ENCODE data around the gene NT5C1A. TPM values are rescaled to one million over a fixed set of nuclear protein-coding genes. Genes with fewer than 3 reads are reported as not detected.

The NT5C1A gene
- total and polyA plus RNA-seq, 2 donors (not counting 1 experiment from before 2014, with no cell fraction given) = not detected

- intact Hi-C loops (cut with micrococcal nuclease) = no loop called here
- ChIA-PET CTCF (no interaction called here), POLR2A (no interaction called here)
- no peak overlapping the region for H2AFZ ChIP-seq (ENCODE audit: insufficient read depth, low read depth, low read length, poor library complexity, severe bottlenecking)
- Mint-ChIP-seq H3K27me3 (peaks cover 27% of the 10 kb centered on the region), H3K27ac (no peak overlapping the region), H3K4me3 (no peak overlapping the region), H3K4me1 (no peaks in the 10 kb centered on the region), H3K9me3 (ENCODE audit: insufficient read depth) (no peaks in the 10 kb centered on the region)
- no peaks in the 10 kb centered on the region for H4K20me1 ChIP-seq (ENCODE audit: control insufficient read depth, insufficient read depth, low read length, poor library complexity, severe bottlenecking)
- WGBS (ENCODE audit: insufficient coverage) = 87% methylated on average over 11 of the region's 11 CpGs
- no peaks in the 10 kb centered on the region for H3K79me2 ChIP-seq (ENCODE audit: control insufficient read depth, insufficient read depth, low read length)
- TF ChIP-seq EZH2 (IDR thresholded peaks at IDR 0.05; ENCODE audit: borderline replicate concordance, insufficient read depth, low read depth, low read length, poor library complexity, severe bottlenecking) (no peak), CTCF (IDR thresholded peaks at IDR 0.05) (no peak)
- no peak overlapping the region for H3K9ac ChIP-seq (ENCODE audit: low read length)
- ATAC-seq (ENCODE audit: low read depth) (no peak), DNase-seq (no peak)
- peaks cover 0 to 10% (median 0%) of the 10 kb centered on the region in 4 experiments for H3K27me3 ChIP-seq (replicated peaks in 1 of 4; ENCODE audit: control extremely low read depth in 1 of 4, control insufficient read depth in 3 of 4, insufficient read depth in 4 of 4, low read length in 3 of 4)
- H3K36me3 ChIP-seq (replicated peaks in 1 of 2; ENCODE audit: control extremely low read depth in 1 of 2, control insufficient read depth in 1 of 2, extremely low read depth in 1 of 2, insufficient read depth in 2 of 2, low read length in 1 of 2) = no peaks in the 10 kb centered on the region
- no peaks in the 10 kb centered on the region for H3K9me3 ChIP-seq (ENCODE audit: control extremely low read depth in 1 of 3, control insufficient read depth in 2 of 3, insufficient read depth in 1 of 3, low read length in 2 of 3)
- no peak overlapping the region for H3K27ac ChIP-seq (ENCODE audit: low read length in 2 of 2)
- no peak overlapping the region for H3K4me2 ChIP-seq (replicated peaks; ENCODE audit: low read depth, low read length, poor library complexity, severe bottlenecking)
- no peaks in the 10 kb centered on the region for H3K4me1 ChIP-seq (ENCODE audit: control insufficient read depth in 2 of 2, insufficient read depth in 2 of 2, low read length in 2 of 2)
- H3K4me3 ChIP-seq (ENCODE audit: control extremely low read depth in 1 of 5, extremely low read depth in 1 of 5, insufficient read depth in 1 of 5, low read depth in 2 of 5, low read length in 4 of 5) = no peak overlapping the region
Observed at GRCh38 chr1:39625462-39626273, 46.2 kb downstream of the NT5C1A start.

- H3K4me2 ChIP-seq (replicated peaks; ENCODE audit: low read depth, low read length, poor library complexity, severe bottlenecking) = no peak overlapping the region
- Mint-ChIP-seq H3K9me3 (ENCODE audit: insufficient read depth) (no peaks in the 10 kb centered on the region), H3K27ac (no peak overlapping the region), H3K4me3 (no peak overlapping the region), H3K4me1 (no peaks in the 10 kb centered on the region), H3K27me3 (peaks cover 24% of the 10 kb centered on the region)
- H3K79me2 ChIP-seq (ENCODE audit: control insufficient read depth, insufficient read depth, low read length) = no peaks in the 10 kb centered on the region
- H3K27ac ChIP-seq (ENCODE audit: low read length in 2 of 2) = no peak overlapping the region
- H4K20me1 ChIP-seq (ENCODE audit: control insufficient read depth, insufficient read depth, low read length, poor library complexity, severe bottlenecking) = no peaks in the 10 kb centered on the region
- peaks cover 0 to 10% (median 0%) of the 10 kb centered on the region in 4 experiments for H3K27me3 ChIP-seq (replicated peaks in 1 of 4; ENCODE audit: control extremely low read depth in 1 of 4, control insufficient read depth in 3 of 4, insufficient read depth in 4 of 4, low read length in 3 of 4)
- H3K9me3 ChIP-seq (ENCODE audit: control extremely low read depth in 1 of 3, control insufficient read depth in 2 of 3, insufficient read depth in 1 of 3, low read length in 2 of 3) = peaks cover 0 to 3% (median 0%) of the 10 kb centered on the region in 3 donors
- TF ChIP-seq CTCF (IDR thresholded peaks at IDR 0.05) (no peak), EZH2 (IDR thresholded peaks at IDR 0.05; ENCODE audit: borderline replicate concordance, insufficient read depth, low read depth, low read length, poor library complexity, severe bottlenecking) (no peak)
- DNase-seq (no peak), ATAC-seq (ENCODE audit: low read depth) (no peak)
- H2AFZ ChIP-seq (ENCODE audit: insufficient read depth, low read depth, low read length, poor library complexity, severe bottlenecking) = no peak overlapping the region
- no peak overlapping the region for H3K4me3 ChIP-seq (ENCODE audit: control extremely low read depth in 1 of 5, extremely low read depth in 1 of 5, insufficient read depth in 1 of 5, low read depth in 2 of 5, low read length in 4 of 5)
- 91% methylated on average over 8 of the region's 8 CpGs for WGBS (ENCODE audit: insufficient coverage)
- no peak overlapping the region for H3K9ac ChIP-seq (ENCODE audit: low read length)
- H3K4me1 ChIP-seq (ENCODE audit: control insufficient read depth in 2 of 2, insufficient read depth in 2 of 2, low read length in 2 of 2) = no peaks in the 10 kb centered on the region
- no peaks in the 10 kb centered on the region for H3K36me3 ChIP-seq (replicated peaks in 1 of 2; ENCODE audit: control extremely low read depth in 1 of 2, control insufficient read depth in 1 of 2, extremely low read depth in 1 of 2, insufficient read depth in 2 of 2, low read length in 1 of 2)
- intact Hi-C loops (cut with micrococcal nuclease) = no loop called here
- ChIA-PET CTCF (no interaction called here), POLR2A (no interaction called here)
Observed at GRCh38 chr1:39625009-39625408, 46.9 kb downstream of the NT5C1A start.
